Measurements from ENCODE around the gene BCKDK. TPM values are rescaled to one million over a fixed set of nuclear protein-coding genes. Genes with fewer than 3 reads are reported as not detected.

BCKDK gene
- total and polyA plus RNA-seq, 2 of the 13 experiments (the other 11 are each of a cell fraction or from before 2014, with no cell fraction given) = 24.9 to 42.6 TPM

GRCh38 chr16:31093132-31093703 lies 15.0 kb upstream of the BCKDK start (continued):
- TF ChIP-seq DBP (CRISPR knock-in tag; IDR thresholded peaks at IDR 0.05; ENCODE audit: not compliant biosample characterization) (no peak), CCDC6 (CRISPR knock-in tag; IDR thresholded peaks at IDR 0.05) (no peak), ZKSCAN5 (CRISPR knock-in tag; IDR thresholded peaks at IDR 0.05) (no peak), TSC22D2 (CRISPR knock-in tag; IDR thresholded peaks at IDR 0.05; ENCODE audit: borderline replicate concordance) (no peak), ZNF563 (CRISPR knock-in tag; IDR thresholded peaks at IDR 0.05) (no peak), ZNF792 (CRISPR knock-in tag; IDR thresholded peaks at IDR 0.05) (no peak), STAT6 (CRISPR knock-in tag; IDR thresholded peaks at IDR 0.05; ENCODE audit: borderline replicate concordance) (no peak), CEBPB (IDR thresholded peaks at IDR 0.05; ENCODE audit: borderline replicate concordance, low read depth, low read length) (no peak), ZNF652 (CRISPR knock-in tag; IDR thresholded peaks at IDR 0.05; ENCODE audit: borderline replicate concordance, low read depth) (no peak), ZFP36L1 (CRISPR knock-in tag; IDR thresholded peaks at IDR 0.05) (no peak), MEIS1 (CRISPR knock-in tag; IDR thresholded peaks at IDR 0.05; ENCODE audit: borderline replicate concordance) (no peak), TRIM22 (IDR thresholded peaks at IDR 0.05) (no peak), ZNF75D (CRISPR knock-in tag; IDR thresholded peaks at IDR 0.05; ENCODE audit: borderline replicate concordance) (no peak)
- TF ChIP-seq, protein P1, sequence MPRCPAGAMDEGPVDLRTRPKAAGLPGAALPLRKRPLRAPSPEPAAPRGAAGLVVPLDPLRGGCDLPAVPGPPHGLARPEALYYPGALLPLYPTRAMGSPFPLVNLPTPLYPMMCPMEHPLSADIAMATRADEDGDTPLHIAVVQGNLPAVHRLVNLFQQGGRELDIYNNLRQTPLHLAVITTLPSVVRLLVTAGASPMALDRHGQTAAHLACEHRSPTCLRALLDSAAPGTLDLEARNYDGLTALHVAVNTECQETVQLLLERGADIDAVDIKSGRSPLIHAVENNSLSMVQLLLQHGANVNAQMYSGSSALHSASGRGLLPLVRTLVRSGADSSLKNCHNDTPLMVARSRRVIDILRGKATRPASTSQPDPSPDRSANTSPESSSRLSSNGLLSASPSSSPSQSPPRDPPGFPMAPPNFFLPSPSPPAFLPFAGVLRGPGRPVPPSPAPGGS (CRISPR knock-in tag; IDR thresholded peaks at IDR 0.05) = no peak
- TF ChIP-seq, protein P2, sequence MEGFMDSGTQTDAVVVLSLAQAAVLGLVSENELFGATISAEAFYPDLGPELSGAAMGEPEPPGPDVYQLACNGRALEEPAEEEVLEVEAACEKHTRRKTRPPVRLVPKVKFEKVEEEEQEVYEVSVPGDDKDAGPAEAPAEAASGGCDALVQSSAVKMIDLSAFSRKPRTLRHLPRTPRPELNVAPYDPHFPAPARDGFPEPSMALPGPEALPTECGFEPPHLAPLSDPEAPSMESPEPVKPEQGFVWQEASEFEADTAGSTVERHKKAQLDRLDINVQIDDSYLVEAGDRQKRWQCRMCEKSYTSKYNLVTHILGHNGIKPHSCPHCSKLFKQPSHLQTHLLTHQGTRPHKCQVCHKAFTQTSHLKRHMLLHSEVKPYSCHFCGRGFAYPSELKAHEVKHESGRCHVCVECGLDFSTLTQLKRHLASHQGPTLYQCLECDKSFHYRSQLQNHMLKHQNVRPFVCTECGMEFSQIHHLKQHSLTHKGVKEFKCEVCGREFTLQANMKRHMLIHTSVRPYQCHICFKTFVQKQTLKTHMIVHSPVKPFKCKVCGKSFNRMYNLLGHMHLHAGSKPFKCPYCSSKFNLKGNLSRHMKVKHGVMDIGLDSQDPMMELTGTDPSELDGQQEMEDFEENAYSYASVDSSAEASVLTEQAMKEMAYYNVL (CRISPR knock-in tag; IDR thresholded peaks at IDR 0.05; ENCODE audit: borderline replicate concordance) = no peak
- TF ChIP-seq, protein P3, sequence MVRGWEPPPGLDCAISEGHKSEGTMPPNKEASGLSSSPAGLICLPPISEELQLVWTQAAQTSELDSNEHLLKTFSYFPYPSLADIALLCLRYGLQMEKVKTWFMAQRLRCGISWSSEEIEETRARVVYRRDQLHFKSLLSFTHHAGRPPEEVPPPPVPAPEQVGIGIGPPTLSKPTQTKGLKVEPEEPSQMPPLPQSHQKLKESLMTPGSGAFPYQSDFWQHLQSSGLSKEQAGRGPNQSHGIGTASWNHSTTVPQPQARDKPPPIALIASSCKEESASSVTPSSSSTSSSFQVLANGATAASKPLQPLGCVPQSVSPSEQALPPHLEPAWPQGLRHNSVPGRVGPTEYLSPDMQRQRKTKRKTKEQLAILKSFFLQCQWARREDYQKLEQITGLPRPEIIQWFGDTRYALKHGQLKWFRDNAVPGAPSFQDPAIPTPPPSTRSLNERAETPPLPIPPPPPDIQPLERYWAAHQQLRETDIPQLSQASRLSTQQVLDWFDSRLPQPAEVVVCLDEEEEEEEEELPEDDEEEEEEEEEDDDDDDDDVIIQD (CRISPR knock-in tag; IDR thresholded peaks at IDR 0.05; ENCODE audit: low read depth) = peak; percentile 62; the same call in 1 of the 2 replicates
